ENCODE results near the gene CYYR1.

Gene CYYR1

DNA sequence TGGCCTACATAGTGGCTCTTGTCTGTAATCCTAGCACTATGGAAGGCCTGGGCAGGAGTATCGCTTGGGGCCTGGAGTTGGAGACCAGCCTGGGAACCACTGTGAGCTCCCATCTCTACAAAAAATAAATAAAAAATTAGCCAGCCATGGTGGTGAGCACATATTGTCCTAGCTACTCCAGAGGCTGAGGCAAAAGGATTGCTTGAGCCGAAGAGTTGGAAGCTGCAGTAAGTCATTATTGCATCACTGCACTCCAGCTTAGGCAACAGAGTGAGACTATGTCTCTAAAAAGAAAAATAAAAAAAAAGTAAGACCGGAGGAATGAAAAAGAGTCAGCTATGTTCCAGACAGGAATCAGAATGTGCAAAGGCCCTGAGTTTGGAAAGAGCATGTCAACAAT lies 115.3 kb downstream of the CYYR1 start:
- H3K4me3 ChIP-seq (ENCODE audit: low read length) = no peak overlapping the region
- TF ChIP-seq, protein P1, sequence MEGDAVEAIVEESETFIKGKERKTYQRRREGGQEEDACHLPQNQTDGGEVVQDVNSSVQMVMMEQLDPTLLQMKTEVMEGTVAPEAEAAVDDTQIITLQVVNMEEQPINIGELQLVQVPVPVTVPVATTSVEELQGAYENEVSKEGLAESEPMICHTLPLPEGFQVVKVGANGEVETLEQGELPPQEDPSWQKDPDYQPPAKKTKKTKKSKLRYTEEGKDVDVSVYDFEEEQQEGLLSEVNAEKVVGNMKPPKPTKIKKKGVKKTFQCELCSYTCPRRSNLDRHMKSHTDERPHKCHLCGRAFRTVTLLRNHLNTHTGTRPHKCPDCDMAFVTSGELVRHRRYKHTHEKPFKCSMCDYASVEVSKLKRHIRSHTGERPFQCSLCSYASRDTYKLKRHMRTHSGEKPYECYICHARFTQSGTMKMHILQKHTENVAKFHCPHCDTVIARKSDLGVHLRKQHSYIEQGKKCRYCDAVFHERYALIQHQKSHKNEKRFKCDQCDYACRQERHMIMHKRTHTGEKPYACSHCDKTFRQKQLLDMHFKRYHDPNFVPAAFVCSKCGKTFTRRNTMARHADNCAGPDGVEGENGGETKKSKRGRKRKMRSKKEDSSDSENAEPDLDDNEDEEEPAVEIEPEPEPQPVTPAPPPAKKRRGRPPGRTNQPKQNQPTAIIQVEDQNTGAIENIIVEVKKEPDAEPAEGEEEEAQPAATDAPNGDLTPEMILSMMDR (conservative IDR thresholded peaks at IDR 0.05; ENCODE audit: low read length) = no peak

DNA sequence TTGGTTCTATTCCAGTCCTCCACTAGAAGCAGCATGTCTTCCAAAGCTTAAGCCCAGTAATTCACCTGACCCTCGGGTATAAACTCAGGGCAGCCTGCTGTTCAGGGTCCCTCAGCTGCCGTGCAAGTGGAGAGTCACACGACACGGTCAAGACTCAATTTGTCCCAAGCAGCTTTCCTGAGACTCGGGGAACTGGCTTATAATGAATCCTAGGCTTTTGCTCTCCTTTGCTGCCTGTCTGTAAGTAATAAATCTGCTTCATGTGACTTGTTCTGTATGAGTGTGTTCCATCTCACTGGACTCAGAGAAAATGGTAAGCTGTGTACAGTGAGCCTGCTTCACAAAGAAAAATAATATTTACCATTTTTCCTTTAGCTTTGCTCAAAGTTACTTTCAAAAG lies 119.8 kb downstream of the CYYR1 start:
- DNase-seq (ENCODE audit: low read depth) = no peak
- TF ChIP-seq, protein P1 (conservative IDR thresholded peaks at IDR 0.05; ENCODE audit: low read length) = no peak
- no peak overlapping the region for H3K4me3 ChIP-seq (ENCODE audit: low read length)

More for the DNA sequence above, 115.3 kb downstream of the CYYR1 start:
- DNase-seq (ENCODE audit: low read depth) = peak; percentile 46

- peak; percentile 40 for DNase-seq (ENCODE audit: low read depth)
- TF ChIP-seq, protein P1 (conservative IDR thresholded peaks at IDR 0.05; ENCODE audit: low read length) = no peak
- no peak overlapping the region for H3K4me3 ChIP-seq (ENCODE audit: low read length)
Measured at GRCh38 chr21:26451081-26451740, 121.9 kb downstream of the CYYR1 start.

- H3K4me3 ChIP-seq (ENCODE audit: low read length) = peak overlapping the region; percentile 4
- peak; percentile 88 for DNase-seq (ENCODE audit: low read depth)
- TF ChIP-seq, protein P1 (conservative IDR thresholded peaks at IDR 0.05; ENCODE audit: low read length) = no peak
Measured at GRCh38 chr21:26449161-26449560, 123.9 kb downstream of the CYYR1 start.

GRCh38 chr21:26448751-26449150 lies 124.3 kb downstream of the CYYR1 start:
- peak; percentile 55 for DNase-seq (ENCODE audit: low read depth)

GRCh38 chr21:26447932-26448475 lies 125.1 kb downstream of the CYYR1 start:
- DNase-seq (ENCODE audit: low read depth) = peak; percentile 54
- TF ChIP-seq, protein P1 (conservative IDR thresholded peaks at IDR 0.05; ENCODE audit: low read length) = no peak

More at GRCh38 chr21:26448751-26449150, 124.3 kb downstream of the CYYR1 start:
- TF ChIP-seq, protein P1 (conservative IDR thresholded peaks at IDR 0.05; ENCODE audit: low read length) = no peak
- no peak overlapping the region; the same call in 1 of the 2 replicates for H3K4me3 ChIP-seq (ENCODE audit: low read length)

DNA sequence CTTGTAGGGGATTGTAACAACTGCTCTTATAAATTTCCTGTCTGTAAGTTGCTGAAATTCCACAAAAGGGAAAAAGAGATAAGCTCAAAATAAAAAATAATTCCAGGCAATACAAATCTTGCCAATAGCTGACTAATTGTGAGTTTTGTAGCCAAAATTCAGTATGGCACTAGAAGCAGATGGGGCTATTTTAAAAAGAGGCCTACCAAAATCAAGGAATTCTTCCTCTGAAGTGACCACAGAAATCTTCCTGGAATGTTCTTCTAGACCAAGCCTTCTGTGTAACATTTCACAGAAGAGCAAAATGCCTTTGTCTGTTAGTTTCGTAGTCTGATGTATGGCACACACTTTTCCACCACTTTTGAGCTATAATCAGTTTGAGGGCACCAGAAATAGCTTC lies 127.6 kb downstream of the CYYR1 start:
- peak; percentile 92 for DNase-seq (ENCODE audit: low read depth)
- H3K4me3 ChIP-seq (ENCODE audit: low read length) = no peak overlapping the region
- TF ChIP-seq, protein P1 (conservative IDR thresholded peaks at IDR 0.05; ENCODE audit: low read length) = no peak

More at GRCh38 chr21:26447932-26448475, 125.1 kb downstream of the CYYR1 start:
- H3K4me3 ChIP-seq (ENCODE audit: low read length) = no peak overlapping the region

All from AG10803 (cell line).